SK-N-SH (cell line): Measurements from ENCODE around the gene DCAF5. TPM values are rescaled to one million over a fixed set of nuclear protein-coding genes. Genes with fewer than 3 reads are reported as not detected.

Experiments used
- CTCF ChIA-PET: fragments of 300-600, 350-600 bp; formaldehyde crosslinking; extraction: SDS; loops from one replicate; lab custom pipeline; 2021; lab: Yijun Ruan, JAX
- POLR2A ChIA-PET: fragments of 350-600 bp; sonication (Branson Sonifier 250); formaldehyde crosslinking; extraction: SDS; loops from one replicate; lab custom pipeline; 2020; ENCODE audit warnings: antibody characterized with exemption, inconsistent platforms; lab: Yijun Ruan, JAX
- DNase-seq: peaks from one replicate; pipeline ENCODE4 v3.0.0; 2012
- H2AFZ ChIP-seq: fragments of 200-600 bp; sonication (generic); 2 replicates; pipeline ENCODE4 v1.8.1; 2016; ENCODE audit warnings: antibody characterized with exemption, mild to moderate bottlenecking, low read depth
- H3F3A ChIP-seq: fragments of 200-600 bp; sonication (generic); replicated peaks from 2 replicates; pipeline ENCODE3; 2016; ENCODE audit warnings: antibody characterized with exemption, mild to moderate bottlenecking; ENCODE audit not compliant: insufficient read depth
- H3K27ac ChIP-seq, 2 experiments: fragments of 200-500 bp in 1 of 2; fragments of 200-600 bp in 1 of 2; sonication (Bioruptor generic) in 1 of 2; sonication (generic), shearing (Covaris generic) in 1 of 2; 2 replicates each; pipeline versions ENCODE4 v1.5.1 to v1.6.1; 2014 to 2016; ENCODE audit warnings: low read depth in 2 of 2, inconsistent platforms in 1 of 2, low read length in 1 of 2, mild to moderate bottlenecking in 1 of 2, mixed read lengths in 1 of 2
- H3K27me3 ChIP-seq: fragments of 200-600 bp; sonication (generic), shearing (Covaris generic); 2 replicates; pipeline ENCODE4 v1.6.1; 2016; ENCODE audit warnings: mixed run types; ENCODE audit not compliant: insufficient read depth
- H3K36me3 ChIP-seq, 2 experiments: fragments of 200-500 bp in 1 of 2; fragments of 200-600 bp in 1 of 2; sonication (Bioruptor generic) in 1 of 2; sonication (generic) in 1 of 2; replicated peaks in 1 of 2; 2 replicates each; pipeline versions ENCODE3 to v1.5.1; 2014 to 2016; ENCODE audit warnings: low read length in 1 of 2, mild to moderate bottlenecking in 1 of 2; ENCODE audit not compliant: insufficient read depth in 2 of 2, control insufficient read depth in 1 of 2
- H3K4me1 ChIP-seq, 2 experiments: fragments of 200-500 bp in 1 of 2; fragments of 200-600 bp in 1 of 2; sonication (Bioruptor generic) in 1 of 2; sonication (generic), shearing (Covaris generic) in 1 of 2; 2 replicates each; pipeline versions ENCODE4 v1.5.1 to v1.6.1; 2014 to 2016; ENCODE audit warnings: low read depth in 1 of 2, low read length in 1 of 2, mixed run types in 1 of 2; ENCODE audit not compliant: insufficient read depth in 2 of 2, control insufficient read depth in 1 of 2
- H3K4me2 ChIP-seq: fragments of 200-600 bp; sonication (generic), shearing (Covaris generic); 2 replicates; pipeline ENCODE4 v1.6.1; 2017; ENCODE audit warnings: mixed run types
- H3K4me3 ChIP-seq, 2 experiments: fragments of 200-500 bp in 1 of 2; fragments of 200-600 bp in 1 of 2; sonication (Bioruptor generic) in 1 of 2; sonication (generic), shearing (Covaris generic) in 1 of 2; 2 replicates each; pipeline versions ENCODE4 v1.5.1 to v1.8.1; 2014 to 2016; ENCODE audit warnings: low read depth in 2 of 2, inconsistent platforms in 1 of 2, low read length in 1 of 2, mild to moderate bottlenecking in 1 of 2, mixed read lengths in 1 of 2, moderate library complexity in 1 of 2
- H3K79me2 ChIP-seq: fragments of 200-600 bp; sonication (generic); 2 replicates; pipeline ENCODE4 v1.8.1; 2017; ENCODE audit warnings: mild to moderate bottlenecking; ENCODE audit not compliant: insufficient read depth
- H3K9ac ChIP-seq: fragments of 200-600 bp; sonication (generic); 2 replicates; pipeline ENCODE4 v1.6.1; 2017; ENCODE audit warnings: mixed run types
- H3K9me2 ChIP-seq: fragments of 200-600 bp; sonication (generic); 2 replicates; pipeline ENCODE4 v1.6.1; 2017; ENCODE audit warnings: mixed run types
- H3K9me3 ChIP-seq: fragments of 200-600 bp; sonication (generic); 2 replicates; pipeline ENCODE4 v1.6.1; 2017; ENCODE audit warnings: mixed run types, mild to moderate bottlenecking, moderate library complexity
- H4K20me1 ChIP-seq: fragments of 200-600 bp; sonication (generic); 2 replicates; pipeline ENCODE4 v1.6.1; 2017; ENCODE audit warnings: mild to moderate bottlenecking, mixed run types; ENCODE audit not compliant: insufficient read depth
- CHD2 ChIP-seq: fragments of 150-350 bp; IDR thresholded peaks from 2 replicates; pipeline ENCODE4 v1.6.1; 2018; ENCODE audit warnings: low read length; ENCODE audit not compliant: partially characterized antibody
- EZH2phosphoT487 ChIP-seq: fragments of 200-600 bp; sonication (generic); IDR thresholded peaks from 2 replicates; pipeline ENCODE4 v1.6.1; 2017; ENCODE audit warnings: low read depth, mixed run types, mild to moderate bottlenecking, antibody characterized with exemption, moderate library complexity, borderline replicate concordance
- FOSL2 ChIP-seq: IDR thresholded peaks from 2 replicates; pipeline ENCODE4 v1.4.0; 2012; ENCODE audit warnings: low read depth, mild to moderate bottlenecking, moderate library complexity, borderline replicate concordance
- FOXJ3 ChIP-seq: sonication (generic); formaldehyde crosslinking; IDR thresholded peaks from 2 replicates; pipeline ENCODE4 v1.5.1; 2020; ENCODE audit warnings: mild to moderate bottlenecking, missing genetic modification reagents
- GABPA ChIP-seq: IDR thresholded peaks from 2 replicates; pipeline ENCODE4 v1.4.0; 2012; ENCODE audit warnings: low read depth, mild to moderate bottlenecking
- GATA2 ChIP-seq: sonication (generic); formaldehyde crosslinking; IDR thresholded peaks from 2 replicates; pipeline ENCODE4 v1.5.0; 2020; ENCODE audit warnings: mild to moderate bottlenecking, missing genetic modification reagents
- IRF3 ChIP-seq: fragments of 150-350 bp; IDR thresholded peaks from 2 replicates; pipeline ENCODE4 v1.6.1; 2016; ENCODE audit warnings: mild to moderate bottlenecking, low read depth, low read length
- MXI1 ChIP-seq: IDR thresholded peaks from 2 replicates; pipeline ENCODE4 v1.6.1; 2012; ENCODE audit warnings: mild to moderate bottlenecking, low read depth, low read length, improper control_type of control experiment
- NFIC ChIP-seq: IDR thresholded peaks from 2 replicates; pipeline ENCODE4 v1.4.0; 2012; ENCODE audit warnings: borderline replicate concordance
- PBX3 ChIP-seq: IDR thresholded peaks from 2 replicates; pipeline ENCODE4; 2012
- RXRA ChIP-seq: IDR thresholded peaks from 2 replicates; pipeline ENCODE4 v1.4.0; 2012; ENCODE audit warnings: low read depth, mild to moderate bottlenecking, borderline replicate concordance
- SMC3 ChIP-seq: IDR thresholded peaks from 2 replicates; pipeline ENCODE4 v1.6.1; 2012; ENCODE audit warnings: low read depth, low read length, improper control_type of control experiment
- TCF12 ChIP-seq: IDR thresholded peaks from 2 replicates; pipeline ENCODE4 v1.4.0; 2012
- USF2 ChIP-seq: fragments of 150-350 bp; IDR thresholded peaks from 2 replicates; pipeline ENCODE4 v1.6.1; 2017; ENCODE audit warnings: antibody characterized with exemption, low read length, low read depth, borderline replicate concordance
- WGBS: methylation state at CpG from one replicate; pipeline ENCODE4 v1.1.6; 2017; ENCODE audit warnings: low lambda C conversion rate; 5-methylcytosine and 5-hydroxymethylcytosine counted together
- polyA plus RNA-seq, 3 experiments: library from polyadenylated mRNA; depleted of rRNA; stranded (reverse); fragments of >200 nt; gene quantifications; 2 replicates each; pipeline ENCODE4 v1.2.3, GENCODE V29; 2012

Gene DCAF5
- polyA plus RNA-seq, 1 of the 3 experiments (the other 2 are of a cell fraction): 26.7 TPM

GRCh38 chr14:69005432-69006148 lies 147.3 kb downstream of the DCAF5 start (continued):
- no peak for TF ChIP-seq CHD2
- no peak for TF ChIP-seq IRF3

GRCh38 chr14:69004731-69005431 lies 148.0 kb downstream of the DCAF5 start:
- ChIA-PET POLR2A (no interaction called here), CTCF (interaction anchor here (0.5 to 0.8 kb wide), 3 partner anchors 12 to 1169 kb away, joined by 3 read pairs; no protein-coding TSS in a partner anchor)
- peaks cover 18% of the 10 kb centered on the region for H3F3A ChIP-seq
- no peaks in the 10 kb centered on the region for H3K79me2 ChIP-seq
- peak overlapping the region in 1 of 2 experiments; percentile 94; a peak in 2 of 4 replicates for H3K27ac ChIP-seq
- H3K9me2 ChIP-seq: no peaks in the 10 kb centered on the region
- 43% methylated on average over 7 of the region's 7 CpGs for WGBS
- H3K4me3 ChIP-seq: peak overlapping the region in 1 of 2 experiments; percentile 39; a peak in 2 of 4 replicates
- TF ChIP-seq NFIC (no peak), EZH2phosphoT487 (no peak), USF2 (no peak), RXRA (no peak), MXI1 (no peak), GABPA (no peak), PBX3 (no peak), GATA2 (CRISPR knock-in tag) (no peak), FOXJ3 (CRISPR knock-in tag) (no peak), SMC3 (no peak), FOSL2 (no peak), TCF12 (no peak)
- H3K9ac ChIP-seq: peak overlapping the region; percentile 65
- no peaks in the 10 kb centered on the region for H3K36me3 ChIP-seq
- no peaks in the 10 kb centered on the region for H4K20me1 ChIP-seq
- no peaks in the 10 kb centered on the region for H3K27me3 ChIP-seq
- peaks cover 12 to 20% of the 10 kb centered on the region in 2 experiments; a peak in 3 of 4 replicates for H3K4me1 ChIP-seq
- no peak for DNase-seq
- no peaks in the 10 kb centered on the region for H3K9me3 ChIP-seq
- peak overlapping the region; percentile 71 for H3K4me2 ChIP-seq
- H2AFZ ChIP-seq: peak overlapping the region; percentile 49; the same call in 1 of the 2 replicates
